ENCODE measurements around the gene ITIH2. TPM values are rescaled to one million over a fixed set of nuclear protein-coding genes. Genes with fewer than 3 reads are reported as not detected.
A peak's percentile ranks its signal among the peaks of the same experiment; 100 is the strongest.

The ITIH2 gene
- total and polyA plus RNA-seq, 12 donors = not detected

DNA sequence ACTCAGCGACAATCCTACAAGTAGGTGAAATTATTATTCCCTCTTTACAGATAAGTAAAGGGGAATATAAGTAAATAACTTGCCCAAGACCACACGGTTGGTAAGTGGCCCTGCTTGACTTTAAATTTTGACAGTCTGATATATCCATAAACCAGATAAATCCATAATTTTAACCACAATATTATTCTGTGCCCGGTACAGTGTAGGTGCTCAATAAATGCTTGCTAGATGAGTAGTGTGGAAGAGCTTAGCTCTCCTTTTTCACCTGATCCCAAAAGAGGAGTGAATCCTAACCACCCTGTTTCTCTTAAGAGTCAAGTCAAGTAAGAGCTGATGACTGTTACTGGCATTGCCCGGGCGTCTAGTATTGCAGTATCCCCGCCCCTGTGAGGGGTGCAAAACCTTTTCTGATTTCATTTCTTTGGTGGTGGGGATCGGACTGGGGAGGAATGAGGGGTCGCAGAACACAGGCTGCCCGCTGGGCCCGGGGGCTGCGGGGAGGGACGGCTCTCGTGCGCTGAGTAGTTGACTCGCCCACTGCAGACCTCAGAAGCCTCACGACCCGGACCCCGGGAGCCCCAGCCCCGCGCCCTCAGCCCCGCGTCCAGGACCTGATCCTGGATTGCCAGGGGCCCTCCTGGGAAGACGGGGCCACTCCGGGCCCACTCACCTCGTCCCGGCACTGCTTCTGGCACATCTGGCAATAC is 84.2 kb downstream of the ITIH2 start:
- Histone ChIP-seq H3K36me3 (peaks cover 0 to 23% (median 0%) of the 10 kb centered on the region in 9 donors), H3K27me3 (no peaks in the 10 kb centered on the region), H3K4me1 (peaks cover 0 to 66% (median 54%) of the 10 kb centered on the region in 9 donors), H3K9me3 (no peaks in the 10 kb centered on the region), H3K4me3 (peak overlapping the region; percentile 63 to 97 (median 92)), H3K27ac (peak overlapping the region; percentile 17 to 98 (median 94))
- no peak for DNase-seq
- TF ChIP-seq, protein P1, sequence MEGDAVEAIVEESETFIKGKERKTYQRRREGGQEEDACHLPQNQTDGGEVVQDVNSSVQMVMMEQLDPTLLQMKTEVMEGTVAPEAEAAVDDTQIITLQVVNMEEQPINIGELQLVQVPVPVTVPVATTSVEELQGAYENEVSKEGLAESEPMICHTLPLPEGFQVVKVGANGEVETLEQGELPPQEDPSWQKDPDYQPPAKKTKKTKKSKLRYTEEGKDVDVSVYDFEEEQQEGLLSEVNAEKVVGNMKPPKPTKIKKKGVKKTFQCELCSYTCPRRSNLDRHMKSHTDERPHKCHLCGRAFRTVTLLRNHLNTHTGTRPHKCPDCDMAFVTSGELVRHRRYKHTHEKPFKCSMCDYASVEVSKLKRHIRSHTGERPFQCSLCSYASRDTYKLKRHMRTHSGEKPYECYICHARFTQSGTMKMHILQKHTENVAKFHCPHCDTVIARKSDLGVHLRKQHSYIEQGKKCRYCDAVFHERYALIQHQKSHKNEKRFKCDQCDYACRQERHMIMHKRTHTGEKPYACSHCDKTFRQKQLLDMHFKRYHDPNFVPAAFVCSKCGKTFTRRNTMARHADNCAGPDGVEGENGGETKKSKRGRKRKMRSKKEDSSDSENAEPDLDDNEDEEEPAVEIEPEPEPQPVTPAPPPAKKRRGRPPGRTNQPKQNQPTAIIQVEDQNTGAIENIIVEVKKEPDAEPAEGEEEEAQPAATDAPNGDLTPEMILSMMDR (IDR thresholded peaks at IDR 0.05) = no peak
- intact Hi-C loops (cut with DNase I) = no loop called here
- WGBS, 2 donors = 3% methylated on average over 25 to 26 of the region's 26 CpGs
- ATAC-seq = peak in 6 of 8 donors; percentile 13 to 57 (median 18)

DNA sequence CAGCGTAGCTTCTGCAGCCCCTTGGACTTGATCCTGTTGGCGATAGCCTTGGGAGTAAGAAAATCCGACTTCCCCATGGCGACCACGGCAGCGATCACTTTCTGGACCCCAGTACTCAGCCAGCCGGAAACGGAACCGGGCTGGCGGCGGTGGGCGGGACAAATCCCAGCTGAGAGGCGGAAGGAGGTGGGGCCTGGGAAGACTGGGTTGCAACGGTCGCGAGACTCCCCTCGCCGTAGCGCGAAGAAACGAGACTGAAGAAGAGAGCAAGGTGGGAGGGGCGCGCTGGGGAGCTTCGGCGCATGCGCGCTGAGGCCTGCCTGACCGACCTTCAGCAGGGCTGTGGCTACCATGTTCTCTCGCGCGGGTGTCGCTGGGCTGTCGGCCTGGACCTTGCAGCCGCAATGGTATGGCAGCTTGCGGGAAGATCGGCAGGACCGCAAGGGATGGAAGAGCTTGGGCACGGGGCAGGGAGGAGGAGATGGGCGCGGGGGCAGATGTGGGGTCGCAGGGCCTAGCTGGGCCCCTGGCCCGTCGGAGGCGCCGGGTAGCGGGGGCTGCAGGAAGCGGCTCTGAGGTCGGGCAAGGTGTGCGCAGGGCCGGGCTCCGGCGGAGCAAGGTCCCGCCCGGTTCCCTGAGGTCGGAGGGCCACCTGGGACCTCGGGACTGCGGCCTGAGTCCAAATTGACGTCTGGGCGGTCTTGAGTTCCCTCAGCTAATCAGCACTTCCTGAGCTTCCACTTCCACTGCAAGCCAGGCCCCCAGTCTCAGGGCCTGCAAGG is 84.9 kb downstream of the ITIH2 start, which contains the start of the genes ATP5F1C and KIN:
Gene ATP5F1C (plus strand): TSS at position 321 of the 782 bp plus-strand sequence. CDS start 31 bp downstream, at position 352.
Gene KIN (minus strand): TSS at position 137 of the 782 bp plus-strand sequence. CDS start 60 bp downstream, at position 77.
- peak; percentile 98 for DNase-seq
- no peaks in the 10 kb centered on the region for H3K9me3 ChIP-seq
- 0% methylated on average over 55 to 59 of the region's 59 CpGs for WGBS, 2 donors

DNA sequence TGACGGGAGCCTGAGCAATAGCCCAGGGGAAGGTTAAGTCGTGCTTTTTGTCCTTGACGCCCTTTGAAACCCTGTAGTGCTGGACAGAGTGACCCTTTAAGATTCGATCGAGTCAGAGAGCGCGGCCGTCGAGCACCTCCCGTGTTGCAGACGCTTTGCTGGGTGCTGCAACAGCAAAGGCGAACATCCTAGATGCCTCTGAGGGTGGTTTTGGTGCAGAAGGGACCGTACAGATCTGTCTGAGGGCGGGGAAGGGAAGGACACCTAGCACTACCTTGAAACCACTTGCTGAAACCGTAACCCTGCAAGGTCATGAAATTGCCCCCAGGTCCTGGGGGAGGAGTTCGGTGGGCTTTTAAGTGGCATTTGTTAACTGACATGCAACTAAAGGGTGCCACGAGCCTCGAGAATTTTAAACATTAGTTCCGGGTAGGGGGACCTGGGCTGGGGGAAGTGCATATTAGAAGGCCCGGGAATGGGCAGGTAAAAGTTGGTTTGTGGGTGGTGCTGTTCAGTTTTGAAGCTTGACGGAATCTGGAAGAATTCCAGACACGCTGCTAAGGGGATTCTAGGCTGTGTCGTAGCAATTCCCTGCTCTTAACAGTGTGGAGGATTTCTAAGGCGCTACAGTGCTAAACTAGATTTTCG is 85.6 kb downstream of the ITIH2 start:
- Histone ChIP-seq H3K27me3 (no peaks in the 10 kb centered on the region), H3K36me3 (peaks cover 0 to 27% (median 0%) of the 10 kb centered on the region in 9 donors), H3K4me1 (peaks cover 0 to 73% (median 61%) of the 10 kb centered on the region in 9 donors), H3K27ac (peak overlapping the region; percentile 82 to 98 (median 95)), H3K9me3 (no peaks in the 10 kb centered on the region), H3K4me3 (peak overlapping the region; percentile 63 to 97 (median 92))
- DNase-seq (no peak), ATAC-seq (peak in 4 of 8 donors; percentile 2 to 33 (median 6))
- TF ChIP-seq, protein P1 (IDR thresholded peaks at IDR 0.05) = no peak
- WGBS, 2 donors = 1 to 3% methylated on average over 25 of the region's 25 CpGs
- intact Hi-C loops (cut with DNase I) = loop anchor here in 1 of 10 donors (1.0 kb wide), 1 partner anchor 30 kb away; the partner anchor contains the start of gene TAF3

More for the DNA sequence above, 84.9 kb downstream of the ITIH2 start, which contains the start of the genes ATP5F1C and KIN:
- Histone ChIP-seq H3K4me1 (peaks cover 0 to 73% (median 60%) of the 10 kb centered on the region in 9 donors), H3K4me3 (peak within 1 kb of the TSS; percentile 63 to 97 (median 92)), H3K27ac (peak within 1 kb of the TSS; percentile 82 to 98 (median 95)), H3K27me3 (no peaks in the 10 kb centered on the region), H3K36me3 (peaks cover 0 to 25% (median 0%) of the 10 kb centered on the region in 9 donors)
- TF ChIP-seq, protein P1 (IDR thresholded peaks at IDR 0.05) = no peak
- ATAC-seq = peak; percentile 97 to 99 (median 98)
- intact Hi-C loops (cut with DNase I) = loop anchor here in 1 of 10 donors (1.0 kb wide), 1 partner anchor 30 kb away; the partner anchor contains the start of gene TAF3
